ENCODE measurements around the gene MLC1. TPM values are rescaled to one million over a fixed set of nuclear protein-coding genes. Genes with fewer than 3 reads are reported as not detected.

Gene MLC1
- polyA plus RNA-seq, 4 donors = 0.78 to 1.6 (median 1.2) TPM

GRCh38 chr22:50017701-50018224 is 67.5 kb downstream of the MLC1 start:
- DNase-seq (ENCODE audit: low read depth in 4 of 4, low spot score in 2 of 4) = no peak

GRCh38 chr22:50016988-50017700 is 68.1 kb downstream of the MLC1 start:
- no peak for DNase-seq (ENCODE audit: low read depth in 4 of 4, low spot score in 2 of 4)

GRCh38 chr22:50016308-50016987 is 68.8 kb downstream of the MLC1 start:
- no peak for DNase-seq (ENCODE audit: low read depth in 4 of 4, low spot score in 2 of 4)

- no peak for DNase-seq (ENCODE audit: low read depth in 4 of 4, low spot score in 2 of 4)
Observed at GRCh38 chr22:50015451-50016307, 69.5 kb downstream of the MLC1 start.

- no peak for DNase-seq (ENCODE audit: low read depth in 4 of 4, low spot score in 2 of 4)
Observed at GRCh38 chr22:50014655-50015401, 70.4 kb downstream of the MLC1 start.

GRCh38 chr22:50014053-50014501 is 71.1 kb downstream of the MLC1 start:
- DNase-seq (ENCODE audit: low read depth in 4 of 4, low spot score in 2 of 4) = no peak

GRCh38 chr22:50012211-50013181 is 72.7 kb downstream of the MLC1 start, which contains the start of gene IL17REL:
TSS of gene IL17REL (minus strand) at chr22:50012765. CDS start at chr22:50012646, 119 bp downstream.
- no peak for DNase-seq (ENCODE audit: low read depth in 4 of 4, low spot score in 2 of 4)

- DNase-seq (ENCODE audit: low read depth in 4 of 4, low spot score in 2 of 4) = no peak
Observed at GRCh38 chr22:50011447-50012210, 73.6 kb downstream of the MLC1 start.

- DNase-seq (ENCODE audit: low read depth in 4 of 4, low spot score in 2 of 4) = no peak
Observed at GRCh38 chr22:50010676-50011446, 74.4 kb downstream of the MLC1 start.

GRCh38 chr22:50009765-50010675 is 75.2 kb downstream of the MLC1 start:
- no peak for DNase-seq (ENCODE audit: low read depth in 4 of 4, low spot score in 2 of 4)

Other genes with a start within 250 kb of the MLC1 start
- 10 to 100 TPM; 15.9 to 19.1 (median 17.1) TPM for gene ZBED4, start 231.6 kb downstream of the MLC1 start, polyA plus RNA-seq (ENCODE audit: insufficient read length in 4 of 4)
- 10 to 100 TPM; 23.0 to 43.3 (median 37.2) TPM for gene ALG12, start 167.0 kb downstream of the MLC1 start, polyA plus RNA-seq (ENCODE audit: insufficient read length in 4 of 4)
- 10 to 100 TPM; 23.2 to 39.9 (median 31.0) TPM for gene CRELD2, start 166.8 kb downstream of the MLC1 start, polyA plus RNA-seq (ENCODE audit: insufficient read length in 4 of 4)
- gene PIM3, start 124.7 kb downstream of the MLC1 start, polyA plus RNA-seq (ENCODE audit: insufficient read length in 4 of 4) = 10 to 100 TPM; 14.5 to 26.4 (median 22.3) TPM
- under 1 TPM in 1 of 4 donors, not detected in 3; 0.06 TPM for gene IL17REL, start 72.7 kb downstream of the MLC1 start, polyA plus RNA-seq (ENCODE audit: insufficient read length in 4 of 4)
- gene TTLL8, start 27.1 kb downstream of the MLC1 start, polyA plus RNA-seq (ENCODE audit: insufficient read length in 4 of 4) = not detected
- 1 to 10 TPM in 2 of 4 donors, under 1 TPM in 2; 0.37 to 1.2 (median 0.86) TPM for gene MOV10L1, start 4.6 kb upstream of the MLC1 start, polyA plus RNA-seq (ENCODE audit: insufficient read length in 4 of 4)
- 1 to 10 TPM in 3 of 4 donors, under 1 TPM in 1; 0.99 to 2.4 (median 1.6) TPM for gene PANX2, start 85.3 kb upstream of the MLC1 start, polyA plus RNA-seq (ENCODE audit: insufficient read length in 4 of 4)
- gene TRABD, start 100.5 kb upstream of the MLC1 start, polyA plus RNA-seq (ENCODE audit: insufficient read length in 4 of 4) = 10 to 100 TPM; 16.8 to 34.6 (median 28.6) TPM
- gene SELENOO, start 115.6 kb upstream of the MLC1 start, polyA plus RNA-seq (ENCODE audit: insufficient read length in 4 of 4) = 10 to 100 TPM; 16.3 to 33.8 (median 26.2) TPM
- gene TUBGCP6, start 159.6 kb upstream of the MLC1 start, polyA plus RNA-seq (ENCODE audit: insufficient read length in 4 of 4) = 10 to 100 TPM; 25.1 to 54.9 (median 40.5) TPM
- gene HDAC10, start 165.8 kb upstream of the MLC1 start, polyA plus RNA-seq (ENCODE audit: insufficient read length in 4 of 4) = 10 to 100 TPM; 15.2 to 35.6 (median 24.8) TPM
- gene MAPK12, start 176.3 kb upstream of the MLC1 start, polyA plus RNA-seq (ENCODE audit: insufficient read length in 4 of 4) = 10 to 100 TPM; 10.8 to 23.0 (median 15.1) TPM
- 1 to 10 TPM; 6.8 to 9.4 (median 8.8) TPM for gene MAPK11, start 185.0 kb upstream of the MLC1 start, polyA plus RNA-seq (ENCODE audit: insufficient read length in 4 of 4)
- 100 to 1,000 TPM; 206 to 275 (median 234) TPM for gene PLXNB2, start 222.2 kb upstream of the MLC1 start, polyA plus RNA-seq (ENCODE audit: insufficient read length in 4 of 4)
- 10 to 100 TPM; 10.1 to 19.9 (median 16.0) TPM for gene DENND6B, start 241.6 kb upstream of the MLC1 start, polyA plus RNA-seq (ENCODE audit: insufficient read length in 4 of 4)

All from left renal cortex interstitium (tissue), 4 donors.